GM19328 (cell line): ENCODE measurements around the gene CCDC51.

ENCODE experiments used
- ATAC-seq: cut with Tn5 transposase; IDR thresholded peaks from one replicate; pipeline ENCODE4 v1.9.1; 2021; ENCODE audit warnings: mild to moderate bottlenecking, moderate library complexity; ENCODE audit not compliant: unreplicated experiment

The CCDC51 gene

DNA sequence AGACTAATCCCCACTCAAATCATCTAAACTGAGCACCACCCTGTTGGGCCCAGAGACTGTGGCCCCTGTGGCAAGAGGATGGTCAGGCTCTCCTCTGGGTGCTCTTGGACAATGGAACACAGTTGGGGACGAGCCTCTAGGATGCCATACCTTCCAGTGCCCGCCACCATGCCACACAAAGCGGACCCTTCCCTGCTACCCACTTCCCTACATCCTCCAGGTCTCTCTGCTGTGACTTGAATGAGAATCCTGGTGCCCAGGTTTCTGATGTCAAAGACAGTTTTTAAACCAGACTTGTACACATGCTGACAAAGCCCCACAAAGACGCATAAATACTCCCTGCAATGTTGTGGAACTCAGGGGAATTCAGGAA, 4.7 kb downstream of the CCDC51 start:
- ATAC-seq, result no peak

DNA sequence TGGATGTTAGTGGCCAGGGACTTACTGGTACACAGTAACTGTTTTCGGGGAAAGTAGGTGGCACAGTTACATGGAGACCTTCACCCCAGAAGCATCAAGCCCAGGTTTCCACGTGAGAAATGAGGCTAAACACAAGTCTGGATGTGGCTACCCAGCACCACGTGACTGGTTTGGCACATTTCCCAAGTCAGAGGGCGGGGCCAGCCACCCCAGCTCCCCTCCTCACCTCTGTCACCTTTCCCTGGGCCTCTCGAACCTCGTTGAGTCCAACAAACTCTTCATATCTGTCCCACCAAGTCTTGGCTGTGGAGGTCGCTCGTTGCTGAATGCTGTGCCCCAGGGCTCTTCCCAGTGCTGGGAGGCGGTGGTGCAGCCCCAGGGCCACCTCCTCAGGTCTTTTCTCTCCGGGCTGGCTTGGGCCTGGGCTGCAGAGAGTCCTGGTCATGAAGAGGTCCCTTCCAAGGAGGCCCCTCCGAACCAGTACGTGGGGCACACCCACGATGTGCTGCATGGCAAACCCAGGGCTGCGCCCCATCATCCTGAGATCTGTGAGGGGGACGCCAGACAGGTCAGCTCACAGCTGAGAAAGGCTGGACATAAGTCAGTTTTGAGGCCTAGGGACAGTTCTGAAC, 5.2 kb downstream of the CCDC51 start:
- ATAC-seq, result no peak

DNA sequence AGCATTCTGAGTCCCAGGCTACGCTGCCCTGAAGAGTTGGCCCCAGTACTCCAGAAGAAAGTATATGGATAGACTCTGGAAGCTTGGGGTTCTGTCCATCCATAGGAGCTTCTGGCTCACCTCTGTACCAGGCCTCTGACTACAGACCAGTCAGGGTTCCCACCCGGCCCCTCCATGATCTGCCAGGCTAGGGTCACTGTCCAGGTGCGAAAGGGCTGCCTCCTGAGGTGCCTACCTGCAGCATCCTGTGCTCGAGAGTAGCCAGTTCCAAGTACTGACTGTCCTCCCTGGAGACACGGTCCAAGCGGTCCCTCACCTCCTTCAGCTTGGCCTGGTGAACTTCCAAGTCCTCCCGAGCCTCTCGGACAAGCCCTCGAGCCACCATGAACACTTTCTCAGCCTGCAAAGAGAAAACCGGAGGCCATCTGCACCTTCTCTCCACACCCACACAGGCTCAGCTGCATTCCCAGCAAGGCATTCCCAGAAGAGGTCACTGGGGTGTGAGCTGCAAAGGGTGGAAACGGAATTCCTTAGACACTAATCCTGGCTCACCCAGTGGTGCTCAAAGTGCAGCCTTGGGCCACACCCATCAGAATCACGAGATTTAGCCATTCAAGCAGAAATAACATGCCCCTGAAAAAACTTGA, 6.3 kb downstream of the CCDC51 start:
- no peak for ATAC-seq

DNA sequence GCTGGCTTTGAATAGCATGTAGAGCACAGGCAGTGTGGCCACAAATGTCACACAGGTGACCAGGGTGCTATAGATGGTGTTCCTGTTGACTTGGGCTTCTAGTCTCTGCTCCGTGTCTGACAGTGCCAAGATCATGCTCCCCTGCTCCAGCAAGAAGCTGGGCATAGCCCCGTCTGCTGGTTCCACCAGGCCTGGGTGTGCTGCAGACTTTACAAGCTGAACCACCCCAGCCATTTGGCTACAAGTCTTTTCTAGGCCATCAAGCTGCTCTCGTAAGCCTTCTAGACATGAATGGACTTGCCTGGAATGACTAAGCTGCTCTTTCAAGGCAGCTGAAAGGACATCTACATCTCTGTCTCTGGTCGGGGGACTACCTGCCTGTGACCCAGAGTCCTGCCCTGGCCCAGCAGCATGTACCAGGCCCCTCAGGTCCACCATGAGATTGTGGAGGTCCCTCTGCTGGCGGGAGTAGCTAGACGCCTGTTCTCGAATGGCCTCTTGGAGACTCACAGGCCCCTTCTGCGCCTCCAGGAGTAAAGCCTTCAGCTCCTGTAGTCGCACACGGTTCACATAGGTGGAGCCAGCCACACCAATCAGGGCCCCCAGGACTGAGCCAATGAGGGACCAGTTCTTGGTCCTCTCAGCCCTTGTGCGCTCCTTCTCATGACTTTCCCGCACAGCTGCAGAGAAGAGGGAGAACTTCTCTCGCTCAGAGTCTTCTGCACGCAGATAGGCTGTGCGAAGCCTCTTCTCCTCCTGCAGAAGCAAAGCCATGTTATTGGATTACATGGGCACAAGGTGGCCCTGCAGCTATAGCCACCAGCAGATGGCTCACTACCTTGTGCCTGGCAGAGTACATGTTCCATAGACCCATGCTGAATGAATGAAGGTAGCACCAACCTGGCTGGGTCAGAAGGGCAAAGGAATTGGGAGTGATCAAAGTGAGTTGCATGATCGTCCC, 7.2 kb downstream of the CCDC51 start:
- no peak for ATAC-seq

DNA sequence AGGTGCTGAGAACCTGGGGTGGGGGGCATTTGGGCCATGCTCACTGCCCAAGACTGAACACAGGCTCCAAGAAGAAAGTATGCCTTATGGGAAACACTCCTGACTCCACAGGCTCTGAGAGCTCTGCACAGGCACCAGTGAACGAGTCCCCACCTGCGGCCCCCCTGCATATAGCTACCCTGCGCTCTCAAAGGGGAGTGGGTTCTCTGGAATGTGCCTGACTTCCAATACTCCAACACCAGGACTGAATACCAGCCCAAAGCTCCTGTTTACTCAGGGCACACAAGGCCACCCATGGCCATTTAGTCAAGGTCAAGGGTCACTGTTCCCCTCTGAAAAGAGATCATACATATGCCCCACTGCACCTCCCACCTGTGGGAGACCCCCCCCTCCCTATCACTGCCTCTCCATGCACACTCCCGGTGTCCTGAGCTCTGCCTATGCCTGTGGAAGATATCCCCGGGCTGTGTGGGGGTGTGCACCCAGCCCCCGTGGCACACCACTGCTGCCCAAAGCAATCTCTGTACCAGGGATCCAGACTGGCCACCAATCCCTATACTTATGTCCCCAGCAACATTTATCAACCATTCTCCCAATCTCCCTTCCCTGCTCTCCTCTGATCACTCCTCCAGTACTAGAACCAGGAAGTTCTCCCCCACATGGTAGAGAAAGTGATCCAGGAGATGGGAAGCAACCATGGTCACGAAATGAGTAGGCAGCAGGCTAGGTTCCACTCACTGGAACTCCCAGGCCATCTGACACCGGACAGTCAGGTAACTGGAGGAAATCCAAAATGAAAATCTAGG, 8.5 kb downstream of the CCDC51 start:
- no peak for ATAC-seq

DNA sequence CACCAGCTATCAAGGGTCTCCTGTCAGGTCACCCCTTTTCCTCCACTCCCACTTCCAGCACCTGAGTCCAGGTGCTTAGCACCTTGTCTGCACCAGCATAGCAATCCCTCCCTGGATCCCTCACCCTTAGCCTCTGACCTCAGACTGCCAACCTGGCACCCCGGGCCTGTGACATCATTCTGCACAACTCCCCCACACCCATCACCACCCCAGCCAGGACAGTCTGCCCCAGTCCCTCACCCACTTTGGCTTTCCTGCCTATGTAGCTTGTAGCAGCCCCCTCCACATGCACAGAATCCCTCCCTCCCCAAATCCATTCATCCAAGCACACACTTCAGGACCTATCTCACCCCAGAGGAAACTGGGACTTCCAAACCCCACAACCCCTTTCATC, 9.2 kb downstream of the CCDC51 start:
- ATAC-seq, result no peak

DNA sequence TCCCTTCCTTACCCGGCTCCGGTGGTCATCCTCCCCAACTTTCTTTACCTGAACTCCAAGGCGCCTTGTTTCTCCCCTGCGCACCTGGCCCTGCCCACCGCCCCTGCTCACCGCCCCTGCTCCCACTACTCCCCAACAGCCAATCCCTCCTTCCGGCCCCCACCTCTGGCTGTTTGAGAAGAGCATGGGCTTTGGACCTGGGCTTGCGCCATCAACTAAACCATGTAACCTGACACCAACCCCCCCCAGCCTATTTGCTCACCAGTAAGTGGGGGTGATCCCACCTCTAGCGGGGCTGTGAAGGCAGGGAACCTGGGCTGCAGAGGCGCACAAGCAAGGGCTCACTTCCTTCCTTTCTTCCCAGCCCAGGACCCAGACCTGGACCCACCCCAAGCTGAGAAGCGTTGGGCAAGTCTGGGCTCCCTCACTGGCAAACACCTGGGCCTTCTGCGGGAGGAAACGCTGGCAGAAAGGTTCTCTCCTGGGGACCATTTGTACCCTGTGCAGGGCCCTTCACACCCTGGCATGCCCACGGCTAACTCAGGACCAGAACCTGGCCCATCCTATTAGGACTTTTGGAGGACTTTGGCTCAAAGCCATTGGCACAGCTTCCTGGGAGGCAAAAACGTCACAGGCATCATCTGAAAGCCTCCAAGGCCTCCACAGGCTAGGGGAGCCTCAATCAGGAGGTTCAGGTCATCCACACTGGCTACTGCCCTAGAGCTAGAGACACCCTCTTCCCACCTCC, 9.8 kb downstream of the CCDC51 start, which contains the start of gene PLXNB1:
Gene PLXNB1, minus strand, starts transcription at position 127 of the 748 bp plus-strand sequence. CDS start 5,475 bp downstream, outside the sequence.
- no peak for ATAC-seq

DNA sequence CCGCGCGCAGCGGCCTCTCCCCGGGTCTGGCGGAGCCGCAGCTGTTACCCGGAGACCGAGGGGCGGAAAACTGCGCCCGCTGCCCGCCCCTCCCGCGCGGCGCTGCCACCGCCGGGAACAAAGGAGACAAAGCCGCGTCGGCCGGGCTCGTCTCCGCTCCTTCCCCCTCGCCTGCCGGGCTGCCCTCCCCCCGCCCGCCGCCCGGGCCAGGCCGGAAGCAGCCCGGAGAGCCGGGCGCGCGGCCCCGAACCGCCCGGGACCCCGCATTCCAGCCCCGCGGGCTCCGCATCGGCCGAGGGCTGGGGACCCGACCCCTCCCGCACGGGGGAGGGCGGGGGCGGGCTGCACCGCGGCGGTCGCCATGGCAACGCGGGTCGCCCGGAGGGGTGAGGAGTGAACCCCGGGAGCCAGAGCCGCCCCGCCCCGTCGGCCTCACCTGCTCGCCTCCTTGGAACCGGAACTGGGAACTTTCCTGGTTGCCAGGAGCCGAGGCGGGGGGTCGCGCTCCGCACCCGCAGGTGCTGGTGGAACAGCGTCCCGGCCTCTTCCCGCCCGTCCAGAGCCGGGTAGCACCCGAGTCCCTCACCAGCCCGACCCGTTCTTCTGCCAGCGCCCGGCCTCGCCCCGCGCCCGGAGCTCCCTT, 10.5 kb downstream of the CCDC51 start:
- no peak for ATAC-seq

DNA sequence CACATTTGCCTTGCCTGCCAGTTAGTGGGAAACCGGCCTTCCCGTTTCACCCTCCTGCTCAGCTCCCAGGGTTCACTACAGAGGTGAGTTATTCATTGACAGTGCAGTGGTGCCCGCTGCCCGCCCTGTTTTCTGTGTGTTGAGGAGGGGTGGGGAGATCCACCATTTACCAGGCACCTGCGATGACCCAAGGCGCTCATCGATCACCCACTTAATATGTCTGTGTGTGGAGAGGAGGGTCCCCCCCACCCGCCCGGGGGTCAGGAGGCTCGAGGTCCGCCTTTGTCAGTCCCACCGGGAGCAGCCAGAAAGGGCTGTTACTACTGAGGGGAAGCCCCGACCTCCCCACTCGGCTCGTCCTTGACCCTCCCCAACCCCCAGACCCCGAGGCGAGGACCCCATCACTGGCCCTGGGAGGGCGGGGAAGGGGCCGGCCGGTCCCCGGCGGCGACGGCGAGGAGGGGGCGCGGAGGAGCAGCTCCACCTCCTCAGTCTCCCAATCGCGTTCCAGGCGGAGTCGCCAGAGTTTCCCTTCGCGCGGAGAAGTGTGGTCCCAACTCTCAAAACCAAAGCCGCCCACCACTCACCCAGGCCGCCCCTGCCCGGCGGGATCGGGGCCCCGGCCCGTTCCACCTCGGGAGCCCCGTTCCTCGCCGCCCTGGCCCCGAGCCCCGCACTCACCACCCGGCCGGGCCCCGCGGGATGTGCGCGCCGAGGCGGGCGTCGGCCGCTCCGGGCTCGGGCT, 11.2 kb downstream of the CCDC51 start:
- ATAC-seq, result no peak

DNA sequence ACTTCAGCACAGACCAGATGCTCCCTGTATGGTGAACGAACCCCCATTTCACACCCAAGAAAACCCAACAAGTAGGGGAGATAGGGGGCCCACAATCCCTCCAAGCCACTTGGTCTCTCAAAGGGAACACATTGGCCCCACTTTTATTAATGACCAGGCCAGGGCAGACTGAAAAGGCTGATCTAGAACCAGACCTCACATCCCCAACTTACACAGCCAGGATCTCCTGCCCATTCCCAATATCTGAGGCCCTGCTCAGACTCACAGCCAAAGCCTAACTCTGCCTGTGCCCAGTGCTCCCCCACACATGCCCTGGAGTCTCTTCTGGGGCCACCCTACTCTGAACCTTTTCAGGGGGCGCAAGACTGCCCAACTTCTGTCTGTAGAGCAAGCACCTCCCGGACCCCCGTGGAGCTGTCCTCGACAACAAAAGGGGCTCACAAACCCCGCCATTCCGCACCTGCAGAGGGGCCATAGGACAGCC, 11.8 kb downstream of the CCDC51 start:
- ATAC-seq, result no peak

DNA sequence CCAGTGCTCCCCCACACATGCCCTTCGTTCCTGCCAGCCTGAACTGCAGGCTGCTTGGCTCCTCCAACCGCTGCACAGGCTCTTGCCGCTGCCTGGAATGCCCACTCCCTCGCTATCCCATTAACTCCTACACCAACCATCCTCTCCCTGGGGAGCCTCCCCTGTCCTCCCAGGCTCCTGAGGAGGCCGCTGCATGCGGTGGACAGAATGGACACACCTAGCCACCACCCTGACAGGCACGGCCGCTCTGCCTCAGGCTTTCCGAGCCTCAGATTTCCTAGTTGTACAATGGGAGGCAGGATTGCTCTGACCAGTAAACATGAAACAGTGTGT, 12.3 kb downstream of the CCDC51 start:
- ATAC-seq, result no peak

DNA sequence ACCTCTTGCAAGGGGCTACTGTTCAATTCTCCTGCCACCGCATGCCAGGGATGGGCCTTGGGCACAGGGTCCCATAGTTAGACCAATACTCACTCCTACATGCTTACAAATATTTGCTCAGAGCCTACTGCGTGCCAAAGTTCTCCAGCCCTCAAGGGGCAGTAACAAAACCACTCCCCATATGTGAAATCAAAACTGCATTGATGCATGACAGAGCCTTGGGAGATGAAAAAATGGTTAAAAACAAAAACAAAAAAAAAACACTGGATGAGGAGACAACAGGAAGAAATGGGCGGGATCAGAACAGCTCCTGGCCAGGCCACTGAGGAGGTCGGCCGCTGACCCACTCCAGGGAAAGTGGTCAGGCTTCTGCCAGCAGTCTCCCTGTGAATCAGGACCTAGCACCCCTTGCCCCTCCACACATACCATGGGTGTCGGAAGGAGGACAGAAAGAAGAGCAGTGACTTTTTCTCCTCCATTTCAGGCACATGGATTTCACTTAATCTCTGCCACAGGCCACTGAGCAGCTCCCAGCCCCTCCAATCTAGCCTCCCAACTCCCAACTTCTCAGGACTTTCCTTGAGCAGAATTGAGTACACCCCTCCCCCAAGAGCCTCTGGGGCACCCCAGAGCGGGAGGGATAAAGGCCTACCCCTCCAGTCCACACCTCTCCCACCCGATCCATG, 12.8 kb downstream of the CCDC51 start:
- ATAC-seq, result no peak

DNA sequence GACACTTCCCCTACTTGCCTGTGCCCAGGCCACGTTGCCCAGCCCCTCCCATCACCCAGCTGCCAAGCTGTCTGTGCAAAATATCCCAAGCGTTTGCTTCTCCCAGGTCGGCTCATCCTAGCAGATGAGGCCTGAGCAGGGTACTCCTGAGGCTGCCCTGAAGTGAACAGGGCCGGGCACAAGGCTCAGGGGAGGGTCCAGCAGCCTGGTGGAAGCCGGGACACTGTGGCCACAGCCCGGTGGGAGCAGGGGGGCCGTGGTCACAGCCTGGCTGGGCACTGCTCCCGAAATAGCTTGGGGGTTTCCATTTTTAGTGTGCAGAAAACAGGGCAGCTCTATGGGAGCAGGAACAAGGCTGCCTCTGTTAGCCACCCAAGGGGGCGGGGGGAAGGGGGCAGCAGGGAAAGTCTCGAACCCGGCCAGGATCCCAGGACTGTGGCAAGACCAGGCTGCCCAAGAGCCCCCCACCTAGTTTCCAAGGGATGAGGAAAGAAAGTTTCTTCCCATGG, 13.5 kb downstream of the CCDC51 start:
- ATAC-seq, result no peak

DNA sequence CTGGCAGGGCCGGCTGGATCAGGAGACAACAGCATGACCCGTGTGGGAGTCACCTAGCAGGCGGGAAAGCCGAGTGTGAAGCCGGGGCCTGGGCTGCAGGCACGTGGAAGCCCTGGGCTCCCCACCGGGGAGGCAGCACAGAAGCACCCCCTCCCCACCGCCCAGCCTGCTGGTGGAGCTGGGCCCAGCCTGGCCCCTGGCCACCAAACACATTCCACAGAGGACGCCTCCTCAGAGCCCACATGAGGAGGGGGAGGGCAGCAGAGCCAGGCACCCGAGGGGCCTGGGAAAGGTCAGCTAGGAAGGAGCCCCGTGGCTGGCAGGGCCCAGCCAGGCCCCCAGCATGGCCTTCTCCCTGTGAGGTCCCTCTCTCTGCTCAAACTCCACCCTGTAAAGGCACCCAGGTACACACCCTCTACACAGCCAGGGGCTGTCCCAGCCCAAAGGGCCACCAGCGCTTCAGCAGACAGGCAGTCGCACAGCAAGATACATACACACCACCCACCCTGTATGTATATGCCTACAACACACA, 14.6 kb downstream of the CCDC51 start:
- no peak for ATAC-seq

DNA sequence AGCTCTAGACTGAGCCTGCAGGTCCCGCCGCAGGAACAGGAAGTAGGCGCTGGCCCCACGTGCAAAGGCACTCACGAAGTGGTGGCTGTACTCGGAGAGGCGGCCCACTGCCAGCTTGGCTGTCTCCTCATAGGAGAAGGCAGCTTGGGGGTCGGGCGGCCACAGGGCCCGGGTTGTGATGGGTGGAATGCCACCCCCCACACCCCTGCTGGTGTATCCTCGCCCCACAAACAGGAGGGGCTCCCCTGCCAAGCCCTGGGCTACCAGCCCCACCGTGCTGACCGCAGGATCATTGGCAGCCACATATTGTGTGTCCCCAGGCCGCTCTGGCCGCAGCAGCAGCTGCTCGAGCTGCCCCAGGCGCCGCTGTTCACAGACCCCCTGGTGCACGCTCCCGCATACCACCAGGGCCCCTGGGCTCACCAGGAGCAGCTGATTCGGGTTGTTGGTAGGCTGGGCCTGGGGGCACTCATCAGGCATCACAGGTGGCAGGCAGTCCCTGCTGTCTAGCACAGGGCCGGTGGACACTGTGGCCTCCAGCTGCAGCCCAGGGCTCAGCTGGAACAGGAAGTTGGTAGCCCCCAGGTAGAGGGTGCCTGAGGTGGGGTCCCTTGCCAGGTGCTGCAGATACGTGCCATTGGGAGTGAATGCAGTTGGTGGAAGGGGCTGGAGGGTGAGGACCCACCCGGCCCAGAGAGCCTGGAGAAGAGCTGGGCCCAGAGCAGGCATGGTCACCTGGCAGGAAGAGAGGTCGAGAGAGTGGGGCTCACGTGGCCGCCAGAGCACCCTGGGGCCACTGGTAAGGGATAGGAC, 15.8 kb downstream of the CCDC51 start:
- ATAC-seq, result no peak

DNA sequence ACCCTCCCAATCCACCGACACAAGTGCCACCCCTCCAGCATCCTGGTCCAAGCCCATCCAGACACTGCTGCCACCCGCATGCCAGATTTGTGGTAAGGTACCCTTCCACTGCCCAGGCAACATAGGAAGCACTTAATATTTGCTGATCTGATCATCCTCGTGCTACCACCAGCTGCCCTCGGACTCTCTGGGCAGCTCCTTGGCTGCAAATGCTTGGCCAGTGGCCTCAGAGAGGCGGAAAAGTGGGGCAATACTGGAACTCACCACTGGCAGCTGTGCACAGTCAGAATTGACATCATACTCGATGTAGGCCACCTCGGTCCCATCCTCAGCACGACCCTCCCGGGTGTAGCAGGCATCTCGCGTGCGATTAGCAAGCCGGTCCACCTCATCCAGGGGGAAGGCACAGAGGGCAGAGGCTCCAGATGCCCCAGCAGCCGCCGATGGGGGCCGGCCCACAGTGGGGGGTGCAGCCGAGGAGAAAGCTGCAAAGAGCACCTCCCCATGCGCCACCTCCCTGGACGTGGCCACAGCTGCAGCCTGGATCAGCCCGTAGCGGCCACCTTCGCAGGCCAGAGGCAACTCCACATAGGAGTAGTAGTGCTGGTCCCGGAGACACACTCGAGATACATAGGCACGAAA, 16.6 kb downstream of the CCDC51 start:
- ATAC-seq, result no peak

DNA sequence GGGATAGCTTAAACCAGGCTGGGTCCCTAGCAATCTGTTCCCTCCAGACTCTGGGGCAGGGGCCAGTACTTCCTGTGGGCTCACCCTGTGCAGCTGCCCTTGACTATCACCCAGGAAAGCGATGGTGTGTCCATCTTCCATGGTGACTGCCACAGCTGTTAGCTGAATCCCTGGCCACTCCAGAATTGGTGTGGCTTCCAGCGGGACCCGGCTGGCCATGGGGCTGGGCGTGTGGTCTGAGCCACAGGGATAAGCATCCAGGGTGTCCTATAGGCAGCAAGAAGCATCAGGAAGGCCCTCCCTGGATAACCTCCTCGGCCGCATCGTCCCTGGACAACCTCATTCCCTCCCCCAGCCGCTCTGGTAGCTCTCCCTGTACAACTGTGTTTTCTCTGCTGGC, 17.2 kb downstream of the CCDC51 start:
- no peak for ATAC-seq
